A549 treated with AZD2906 at 1 μM for 4 hours (cell line): Measurements from ENCODE around the gene LDLRAP1. TPM values are rescaled to one million over a fixed set of nuclear protein-coding genes. Genes with fewer than 3 reads are reported as not detected.

Source experiments
- total RNA-seq: library from RNA; stranded (reverse); fragments of 200-300 nt; extraction: Qiagen RNA extraction; gene quantifications from 5 replicates; pipeline ENCODE4 v1.2.3, GENCODE V29; 2022

The LDLRAP1 gene, protein sequence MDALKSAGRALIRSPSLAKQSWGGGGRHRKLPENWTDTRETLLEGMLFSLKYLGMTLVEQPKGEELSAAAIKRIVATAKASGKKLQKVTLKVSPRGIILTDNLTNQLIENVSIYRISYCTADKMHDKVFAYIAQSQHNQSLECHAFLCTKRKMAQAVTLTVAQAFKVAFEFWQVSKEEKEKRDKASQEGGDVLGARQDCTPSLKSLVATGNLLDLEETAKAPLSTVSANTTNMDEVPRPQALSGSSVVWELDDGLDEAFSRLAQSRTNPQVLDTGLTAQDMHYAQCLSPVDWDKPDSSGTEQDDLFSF
- 8.8 to 11.3 TPM (median 10.1 TPM) in 5 replicates for total RNA-seq

DNA sequence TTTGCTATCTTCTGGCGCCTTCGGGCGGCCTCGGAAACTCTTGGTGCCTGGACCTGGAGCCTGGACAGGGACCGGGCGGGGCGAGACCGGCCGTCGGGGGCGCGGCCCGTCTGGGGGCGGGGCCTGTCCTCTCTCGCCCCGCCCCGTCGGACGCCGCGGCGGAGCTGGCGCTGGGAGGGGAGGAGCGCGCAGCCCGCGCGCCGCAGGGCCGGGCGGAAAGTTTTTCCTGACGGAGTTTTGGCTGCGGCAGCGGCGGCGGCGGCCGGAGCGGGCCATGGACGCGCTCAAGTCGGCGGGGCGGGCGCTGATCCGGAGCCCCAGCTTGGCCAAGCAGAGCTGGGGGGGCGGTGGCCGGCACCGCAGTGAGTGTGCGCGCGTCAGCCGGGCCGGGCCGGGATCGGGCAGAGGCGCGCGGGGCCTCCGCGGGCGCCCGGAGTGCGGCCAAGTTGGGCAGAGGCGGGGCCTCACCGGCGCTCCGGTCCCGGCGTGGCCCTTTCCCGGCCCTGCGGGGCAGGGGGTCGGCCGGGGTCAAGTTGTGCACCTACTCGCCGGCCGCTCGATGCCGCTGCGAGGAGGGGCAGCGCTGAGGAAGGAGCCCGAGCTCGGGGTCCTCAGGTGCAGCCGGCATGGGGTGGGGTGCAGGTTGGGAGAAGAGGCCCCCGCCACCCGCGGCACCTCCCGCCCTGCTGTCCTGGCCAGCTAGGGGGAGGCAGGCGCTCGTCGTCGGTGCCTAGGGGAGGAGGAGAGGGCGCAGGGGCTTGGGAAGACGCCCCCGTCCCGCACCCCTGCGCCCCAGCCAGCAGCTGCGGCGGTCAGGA, at the start of gene LDLRAP1:
LDLRAP1 (plus strand) TSS at position 182 of the 818 bp plus-strand sequence; CDS start at position 275, 93 bp downstream.

DNA sequence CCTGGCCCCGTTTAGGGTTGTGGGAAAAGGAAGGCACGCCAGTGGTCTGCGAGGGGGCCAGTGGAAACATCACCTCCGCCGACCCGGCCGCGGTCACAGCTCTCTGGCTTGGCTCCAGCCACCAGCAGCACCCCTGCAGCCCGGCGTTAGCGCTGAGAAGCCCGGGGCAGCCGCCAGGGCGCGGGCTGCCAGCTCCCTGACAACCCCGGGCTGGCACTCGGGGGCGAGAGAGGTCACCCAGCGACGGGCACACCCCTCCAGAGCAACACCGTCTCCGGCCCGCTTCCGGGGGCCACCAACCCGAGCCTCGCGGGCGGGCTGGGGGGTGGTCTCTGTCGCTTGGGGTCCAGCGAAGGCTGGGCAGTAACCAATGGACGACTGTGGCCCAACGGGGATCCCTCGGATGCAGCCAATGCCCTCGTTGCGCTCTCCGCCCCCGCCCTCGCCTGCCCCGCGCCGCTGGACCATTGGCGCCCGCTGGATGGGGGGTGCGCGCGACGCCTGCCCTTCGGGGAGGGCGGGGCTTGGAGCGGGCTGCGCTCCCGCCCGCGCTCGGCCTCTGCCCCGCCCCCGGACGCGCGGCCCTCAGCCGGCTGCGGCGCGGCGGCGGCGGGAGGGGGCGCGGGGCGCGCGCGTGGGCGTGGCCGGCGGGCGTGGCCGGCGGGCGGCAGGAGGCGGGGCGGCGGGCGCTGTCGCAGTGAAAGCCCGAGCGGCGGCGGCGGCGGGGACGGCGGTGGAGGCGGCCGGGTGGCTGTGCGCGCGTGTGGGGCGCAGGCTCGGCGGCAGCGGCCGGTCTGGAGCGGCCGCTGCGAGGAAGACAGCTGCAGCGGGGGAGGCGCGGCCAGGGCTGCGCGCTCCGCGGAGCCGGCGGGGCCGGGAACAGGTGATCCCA, 72.9 kb downstream of the LDLRAP1 start, which contains the start of gene MAN1C1:
MAN1C1 (plus strand) TSS at position 697 of the 892 bp plus-strand sequence. CDS start 1,007 bp downstream, outside the sequence.

Other genes with a start within 250 kb of the LDLRAP1 start
- 64.8 to 76.3 TPM (median 69.4 TPM) in 5 replicates for gene TMEM50A, start 205.3 kb upstream of the LDLRAP1 start, total RNA-seq
- gene RHCE, start 122.8 kb upstream of the LDLRAP1 start, total RNA-seq, result 0.05 to 0.17 TPM in 2 of 5 replicates, not detected in the others
- 7.5 to 10.1 TPM (median 9.0 TPM) in 5 replicates for gene MACO1, start 112.7 kb upstream of the LDLRAP1 start, total RNA-seq
- 0.62 to 0.96 TPM (median 0.77 TPM) in 5 replicates for gene MAN1C1, start 73.2 kb downstream of the LDLRAP1 start, total RNA-seq